Lower lobe of right lung (tissue), 2 donors: Measurements from ENCODE around the gene TMEM26. TPM values are rescaled to one million over a fixed set of nuclear protein-coding genes. Genes with fewer than 3 reads are reported as not detected.
A peak's percentile ranks its signal among the peaks of the same experiment; 100 is the strongest.

Source experiments
- ATAC-seq, 2 donors: fragments of 200-7000 bp; cut with Tn5 transposase; one replicate each; pipeline ENCODE4 v1.9.1; 2020 to 2022; ENCODE audit warnings: mild to moderate bottlenecking in 2 of 2, moderate library complexity in 2 of 2
- DNase-seq: peaks from one replicate; pipeline ENCODE4 v3.0.0-alpha.2; 2020
- H3K27ac ChIP-seq: fragments of 200-600 bp; one replicate; pipeline ENCODE4 v1.8.0; 2022
- H3K27me3 ChIP-seq: fragments of 200-600 bp; one replicate; pipeline ENCODE4 v1.8.0; 2022; ENCODE audit warnings: low read depth
- H3K36me3 ChIP-seq: fragments of 200-600 bp; one replicate; pipeline ENCODE4 v1.8.0; 2022; ENCODE audit warnings: mild to moderate bottlenecking
- H3K4me1 ChIP-seq: fragments of 200-600 bp; one replicate; pipeline ENCODE4 v1.8.0; 2022
- H3K4me3 ChIP-seq: fragments of 200-600 bp; one replicate; pipeline ENCODE4 v1.8.0; 2022; ENCODE audit warnings: mild to moderate bottlenecking
- H3K9me3 ChIP-seq: fragments of 200-600 bp; one replicate; pipeline ENCODE4 v1.8.0; 2022
- intact Hi-C: fragments of 100-400 bp; cut with DNase I; formaldehyde crosslinking; loops from one replicate; pipeline ENCODE4 v1.11.0; 2022
- total RNA-seq: library from RNA; stranded (reverse); fragmentation: NEBNext Ultra II Directional; extraction: Animal tissue kit (Norgen Biotek cat#: 25700); gene quantifications from one replicate; pipeline ENCODE4 v1.2.1, GENCODE V29; 2021
- TF ChIP-seq, protein P1 (sequence below): fragments of 200-600 bp; IDR thresholded peaks from one replicate; pipeline ENCODE4 v1.8.0; 2022; ENCODE audit warnings: antibody characterized with exemption, mild to moderate bottlenecking
- donor health status: DM: no; HTN: yes; CAD: no; lungs with severe emphysema.

Gene TMEM26
- total RNA-seq, 1 donor from 2014 or later = 1.1 TPM

DNA sequence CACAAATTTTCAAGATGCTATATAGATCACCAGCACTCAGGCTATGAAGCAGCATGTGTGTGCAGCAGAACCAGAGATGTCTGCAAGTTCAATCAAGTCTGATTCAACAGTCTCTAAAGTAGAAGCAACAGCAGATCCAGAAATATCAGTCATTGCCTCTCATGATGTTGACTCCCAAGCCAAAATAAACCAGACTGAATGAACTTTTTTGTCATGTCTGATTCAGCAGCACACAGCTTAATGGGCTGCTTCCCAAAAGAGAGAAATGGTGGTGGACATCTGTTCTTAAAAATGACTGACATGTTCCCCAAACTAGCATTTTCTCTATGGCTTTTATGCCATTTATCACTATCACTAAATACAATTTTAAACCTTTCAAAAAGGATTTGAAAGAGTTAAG lies 53.8 kb downstream of the TMEM26 start:
- TF ChIP-seq, protein P1, sequence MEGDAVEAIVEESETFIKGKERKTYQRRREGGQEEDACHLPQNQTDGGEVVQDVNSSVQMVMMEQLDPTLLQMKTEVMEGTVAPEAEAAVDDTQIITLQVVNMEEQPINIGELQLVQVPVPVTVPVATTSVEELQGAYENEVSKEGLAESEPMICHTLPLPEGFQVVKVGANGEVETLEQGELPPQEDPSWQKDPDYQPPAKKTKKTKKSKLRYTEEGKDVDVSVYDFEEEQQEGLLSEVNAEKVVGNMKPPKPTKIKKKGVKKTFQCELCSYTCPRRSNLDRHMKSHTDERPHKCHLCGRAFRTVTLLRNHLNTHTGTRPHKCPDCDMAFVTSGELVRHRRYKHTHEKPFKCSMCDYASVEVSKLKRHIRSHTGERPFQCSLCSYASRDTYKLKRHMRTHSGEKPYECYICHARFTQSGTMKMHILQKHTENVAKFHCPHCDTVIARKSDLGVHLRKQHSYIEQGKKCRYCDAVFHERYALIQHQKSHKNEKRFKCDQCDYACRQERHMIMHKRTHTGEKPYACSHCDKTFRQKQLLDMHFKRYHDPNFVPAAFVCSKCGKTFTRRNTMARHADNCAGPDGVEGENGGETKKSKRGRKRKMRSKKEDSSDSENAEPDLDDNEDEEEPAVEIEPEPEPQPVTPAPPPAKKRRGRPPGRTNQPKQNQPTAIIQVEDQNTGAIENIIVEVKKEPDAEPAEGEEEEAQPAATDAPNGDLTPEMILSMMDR = no peak
- ATAC-seq = no peak
- H3K4me1 ChIP-seq = peaks cover 11% of the 10 kb centered on the region
- DNase-seq = no peak
- no peaks in the 10 kb centered on the region for H3K36me3 ChIP-seq
- H3K27me3 ChIP-seq = no peaks in the 10 kb centered on the region
- no peak overlapping the region for H3K27ac ChIP-seq
- H3K4me3 ChIP-seq = no peak overlapping the region
- intact Hi-C loops = no loop called here
- H3K9me3 ChIP-seq = no peaks in the 10 kb centered on the region

DNA sequence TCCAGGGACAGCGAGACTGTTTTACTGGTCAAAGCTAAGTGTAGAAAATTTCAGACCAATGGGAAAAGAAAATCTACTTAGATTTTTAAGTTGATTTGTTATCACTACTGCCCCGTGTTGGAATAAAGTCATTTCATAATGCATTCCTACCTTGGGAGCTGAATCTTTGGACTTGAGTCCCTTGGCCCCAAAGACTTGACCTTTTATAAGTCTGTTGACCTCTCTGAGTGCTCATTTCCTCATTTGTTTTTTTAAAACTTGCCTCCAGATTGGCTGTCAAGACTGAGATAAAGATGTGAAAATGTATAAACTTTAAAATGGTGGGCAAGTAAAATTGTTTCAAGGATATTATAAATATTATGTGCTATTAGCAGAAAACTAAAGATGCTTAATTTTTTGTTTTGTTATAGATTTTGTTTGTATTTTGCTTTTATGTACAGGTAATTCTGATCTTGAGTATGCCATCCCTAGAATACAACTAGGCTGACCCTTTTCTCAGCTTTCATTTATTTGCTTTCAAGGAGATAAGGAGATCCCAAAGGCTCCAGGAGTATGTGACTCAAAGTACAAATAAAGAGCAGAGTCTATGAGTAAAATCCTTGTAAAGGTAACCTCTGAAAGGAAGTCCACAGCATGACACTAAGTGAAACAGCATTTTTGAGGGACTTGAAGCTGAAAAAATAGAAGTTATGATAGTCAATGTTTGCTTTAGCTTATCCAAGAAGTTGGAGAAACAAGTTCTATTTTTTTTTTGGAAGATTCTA lies 54.6 kb downstream of the TMEM26 start:
- Histone ChIP-seq H3K27ac (peak overlapping the region; percentile 53), H3K4me3 (no peak overlapping the region)

DNA sequence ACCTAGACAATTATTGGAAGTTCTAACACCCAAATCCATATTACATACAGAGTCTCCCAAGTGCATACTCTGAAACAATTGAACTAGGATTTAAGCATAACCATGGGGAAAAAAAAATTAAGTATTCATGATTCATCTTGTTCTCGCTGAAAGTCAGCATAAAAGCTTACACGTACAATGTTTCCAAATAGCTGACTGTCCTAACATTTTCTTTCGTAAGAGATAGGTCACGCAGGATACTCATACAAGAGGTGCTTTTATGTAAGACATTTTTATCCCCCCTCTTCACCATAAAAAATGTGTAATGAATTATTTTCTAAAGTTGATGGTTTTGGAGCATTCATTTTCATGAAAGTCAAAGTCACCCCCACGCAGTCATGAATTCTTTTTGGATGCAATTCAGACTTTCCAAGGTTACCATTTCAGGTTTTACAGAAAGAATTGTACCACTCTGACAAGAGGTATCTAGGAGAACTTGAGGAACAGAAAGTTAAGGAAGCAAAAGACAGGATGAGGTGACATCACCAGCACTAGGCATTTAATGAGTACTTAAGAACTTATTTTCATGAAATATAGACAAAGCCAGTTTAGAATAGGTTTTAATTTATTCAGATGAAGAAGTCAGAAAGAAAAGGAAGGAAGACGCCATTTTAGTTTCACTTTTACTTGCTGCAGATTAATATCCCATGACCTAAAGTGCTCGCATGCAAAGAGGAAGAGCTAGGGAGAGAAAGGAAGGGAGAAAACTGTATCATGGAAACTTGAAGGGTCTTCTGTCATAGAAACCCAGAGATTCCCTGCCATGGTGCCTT lies 55.8 kb downstream of the TMEM26 start:
- no peak for DNase-seq
- Histone ChIP-seq H3K27ac (peak overlapping the region; percentile 53), H3K4me3 (peak overlapping the region; percentile 23), H3K36me3 (no peaks in the 10 kb centered on the region), H3K9me3 (no peaks in the 10 kb centered on the region), H3K27me3 (no peaks in the 10 kb centered on the region), H3K4me1 (peaks cover 11% of the 10 kb centered on the region)
- intact Hi-C loops = no loop called here
- TF ChIP-seq, protein P1 = no peak
- peak; percentile 23 to 71 for ATAC-seq

More for the DNA sequence above, 54.6 kb downstream of the TMEM26 start:
- Histone ChIP-seq H3K4me1 (peaks cover 11% of the 10 kb centered on the region), H3K36me3 (no peaks in the 10 kb centered on the region), H3K9me3 (no peaks in the 10 kb centered on the region), H3K27me3 (no peaks in the 10 kb centered on the region)
- no peak for DNase-seq
- intact Hi-C loops = no loop called here
- peak in 1 of 2 donors; percentile 44 for ATAC-seq
- TF ChIP-seq, protein P1 = no peak

DNA sequence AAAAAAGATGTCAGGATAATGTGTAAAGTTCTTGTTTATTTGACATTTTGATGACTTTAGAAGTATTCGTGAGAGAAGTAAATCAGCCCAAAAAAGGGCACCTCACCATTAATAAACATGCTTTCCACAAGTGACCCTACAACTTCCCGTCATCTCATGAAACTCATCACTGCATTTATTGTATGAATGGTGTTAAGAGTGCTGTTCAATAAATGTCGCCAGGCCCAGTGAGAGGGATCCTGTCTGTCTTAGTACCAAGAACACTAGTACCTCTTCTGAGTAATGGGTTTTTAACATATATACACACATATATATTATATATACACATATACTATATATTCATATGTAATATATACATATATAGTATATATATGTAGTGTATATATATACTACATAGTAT lies 61.9 kb downstream of the TMEM26 start:
- H3K36me3 ChIP-seq = no peaks in the 10 kb centered on the region
- TF ChIP-seq, protein P1 = no peak
- ATAC-seq = no peak
- H3K9me3 ChIP-seq = no peaks in the 10 kb centered on the region
- H3K27ac ChIP-seq = no peak overlapping the region
- DNase-seq = no peak
- H3K27me3 ChIP-seq = no peaks in the 10 kb centered on the region
- intact Hi-C loops = no loop called here
- peaks cover 3% of the 10 kb centered on the region for H3K4me1 ChIP-seq
- no peak overlapping the region for H3K4me3 ChIP-seq

DNA sequence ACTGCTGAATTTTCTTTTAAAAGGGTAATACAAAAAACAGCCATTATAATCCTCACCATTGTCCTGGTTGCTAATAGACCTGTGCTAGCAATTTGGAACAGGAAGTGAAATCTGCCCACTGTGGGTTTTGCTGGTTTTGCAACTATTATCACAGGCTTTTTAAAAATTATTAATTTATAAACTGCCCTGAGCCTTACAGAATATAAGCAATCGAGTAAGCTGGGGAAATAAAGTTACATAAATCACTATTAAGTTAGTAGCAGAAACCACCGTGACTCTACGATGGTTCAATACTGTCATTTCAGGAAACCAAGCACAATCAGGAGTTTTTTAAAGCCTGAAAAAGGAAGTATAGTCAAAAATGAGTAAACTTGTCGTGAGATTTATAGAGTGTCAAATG lies 62.3 kb downstream of the TMEM26 start:
- ATAC-seq (no peak), DNase-seq (no peak)
- no peaks in the 10 kb centered on the region for H3K36me3 ChIP-seq
- TF ChIP-seq, protein P1 = no peak
- H3K27me3 ChIP-seq = no peaks in the 10 kb centered on the region
- intact Hi-C loops = no loop called here
- no peak overlapping the region for H3K27ac ChIP-seq
- H3K9me3 ChIP-seq = no peaks in the 10 kb centered on the region
- H3K4me1 ChIP-seq = peaks cover 3% of the 10 kb centered on the region
- no peak overlapping the region for H3K4me3 ChIP-seq
